Astrocyte (in vitro differentiated cells and primary cell): ENCODE measurements around the gene DDX18. TPM values are rescaled to one million over a fixed set of nuclear protein-coding genes. Genes with fewer than 3 reads are reported as not detected.

Experiments used
- DNase-seq: peaks from one replicate; pipeline ENCODE4 v3.0.0-alpha.2; 2010; ENCODE audit warnings: low read depth
- FAIRE-seq: peaks from 2 replicates; lab custom pipeline; 2011; peaks lifted over from hg19 to GRCh38; lab: Jason Lieb, UNC
- H2AFZ ChIP-seq: 2 replicates; pipeline ENCODE4 v1.6.0; 2012; ENCODE audit warnings: low read depth, low read length, inconsistent platforms
- H3K27ac ChIP-seq: 2 replicates; pipeline ENCODE4 v1.5.1; 2011; ENCODE audit warnings: low read depth, low read length, inconsistent platforms
- H3K27me3 ChIP-seq: 2 replicates; pipeline ENCODE4 v1.6.0; 2011; ENCODE audit warnings: low read length, inconsistent platforms; ENCODE audit not compliant: insufficient read depth
- H3K36me3 ChIP-seq: 2 replicates; pipeline ENCODE4 v1.5.1; 2011; ENCODE audit warnings: low read length, inconsistent platforms; ENCODE audit not compliant: insufficient read depth
- H3K4me1 ChIP-seq: 2 replicates; pipeline ENCODE4 v1.5.1; 2011; ENCODE audit warnings: low read length, inconsistent platforms; ENCODE audit not compliant: insufficient read depth
- H3K4me2 ChIP-seq: 2 replicates; pipeline ENCODE4 v1.6.0; 2012; ENCODE audit warnings: low read length, inconsistent platforms
- H3K4me3 ChIP-seq: 2 replicates; pipeline ENCODE4 v1.5.1; 2011; ENCODE audit warnings: low read depth, mild to moderate bottlenecking, low read length, inconsistent platforms; ENCODE audit not compliant: insufficient read depth
- H3K79me2 ChIP-seq: 2 replicates; pipeline ENCODE4 v1.6.0; 2012; ENCODE audit warnings: mild to moderate bottlenecking, low read length, inconsistent platforms; ENCODE audit not compliant: insufficient read depth
- H3K9ac ChIP-seq: 2 replicates; pipeline ENCODE4 v1.6.0; 2012; ENCODE audit warnings: mild to moderate bottlenecking, low read length, inconsistent platforms
- H3K9me3 ChIP-seq: 2 replicates; pipeline ENCODE4 v1.5.1; 2012; ENCODE audit warnings: low read depth, mild to moderate bottlenecking, low read length, inconsistent platforms; ENCODE audit not compliant: insufficient read depth
- H4K20me1 ChIP-seq: 2 replicates; pipeline ENCODE4 v1.6.0; 2012; ENCODE audit warnings: low read length, inconsistent platforms; ENCODE audit not compliant: insufficient read depth
- H3K27ac Mint-ChIP-seq: one replicate; pipeline ENCODE4 v1.8.0; 2021; ENCODE audit warnings: mild to moderate bottlenecking, mixed read lengths; ENCODE audit not compliant: unreplicated experiment
- H3K27me3 Mint-ChIP-seq: one replicate; pipeline ENCODE4 v1.8.0; 2021; ENCODE audit warnings: low read depth, mixed read lengths; ENCODE audit not compliant: unreplicated experiment
- H3K36me3 Mint-ChIP-seq: one replicate; pipeline ENCODE4 v1.8.0; 2021; ENCODE audit warnings: low read depth, mixed read lengths; ENCODE audit not compliant: unreplicated experiment
- H3K4me1 Mint-ChIP-seq: one replicate; pipeline ENCODE4 v1.8.0; 2021; ENCODE audit warnings: low read depth, mixed read lengths; ENCODE audit not compliant: unreplicated experiment
- H3K4me3 Mint-ChIP-seq: one replicate; pipeline ENCODE4 v1.8.0; 2021; ENCODE audit warnings: mild to moderate bottlenecking, moderate library complexity, mixed read lengths; ENCODE audit not compliant: unreplicated experiment
- H3K9me3 Mint-ChIP-seq: one replicate; pipeline ENCODE4 v1.8.0; 2021; ENCODE audit warnings: mild to moderate bottlenecking, mixed read lengths; ENCODE audit not compliant: unreplicated experiment
- CTCF ChIP-seq: IDR thresholded peaks from 2 replicates; pipeline ENCODE4 v1.5.1; 2011; ENCODE audit warnings: low read depth, mild to moderate bottlenecking, inconsistent platforms, low read length, moderate library complexity; ENCODE audit not compliant: insufficient read depth
- EZH2 ChIP-seq: IDR thresholded peaks from 2 replicates; pipeline ENCODE4 v1.6.1; 2012; ENCODE audit warnings: mild to moderate bottlenecking, low read length, inconsistent platforms; ENCODE audit not compliant: insufficient read depth
- total RNA-seq: library from RNA; stranded (reverse); gene quantifications from 2 replicates; pipeline ENCODE4 v1.2.1, GENCODE V29; 2021

The DDX18 gene
- total RNA-seq, 1 donor from 2014 or later: 72.6 TPM

- H3K27ac ChIP-seq: peak overlapping the region; percentile 50
- no peaks in the 10 kb centered on the region for H3K79me2 ChIP-seq
- peak overlapping the region; percentile 75 for H3K27ac Mint-ChIP-seq
- peaks cover 6% of the 10 kb centered on the region for H3K27me3 ChIP-seq
- peak; percentile 99 for FAIRE-seq
- peaks cover 10% of the 10 kb centered on the region for H3K9me3 ChIP-seq
- peak overlapping the region; percentile 24 for H2AFZ ChIP-seq
- H3K4me2 ChIP-seq: peak overlapping the region; percentile 72
- H3K27me3 Mint-ChIP-seq: peaks cover 2% of the 10 kb centered on the region
- no peak overlapping the region for H3K4me3 ChIP-seq
- H3K9me3 Mint-ChIP-seq: peaks cover 3% of the 10 kb centered on the region
- H3K4me1 ChIP-seq: peaks cover 14% of the 10 kb centered on the region
- no peaks in the 10 kb centered on the region for H3K36me3 Mint-ChIP-seq
- TF ChIP-seq EZH2: no peak
- no peak for TF ChIP-seq CTCF
- H4K20me1 ChIP-seq: no peaks in the 10 kb centered on the region
- peak overlapping the region; percentile 26 for H3K9ac ChIP-seq
- DNase-seq: peak; percentile 96
- H3K36me3 ChIP-seq: no peaks in the 10 kb centered on the region
- H3K4me3 Mint-ChIP-seq: no peak overlapping the region
- H3K4me1 Mint-ChIP-seq: peaks cover 10% of the 10 kb centered on the region
These were observed 42.1 kb downstream of the DDX18 start for GRCh38 chr2:117856415-117857210.

DNA sequence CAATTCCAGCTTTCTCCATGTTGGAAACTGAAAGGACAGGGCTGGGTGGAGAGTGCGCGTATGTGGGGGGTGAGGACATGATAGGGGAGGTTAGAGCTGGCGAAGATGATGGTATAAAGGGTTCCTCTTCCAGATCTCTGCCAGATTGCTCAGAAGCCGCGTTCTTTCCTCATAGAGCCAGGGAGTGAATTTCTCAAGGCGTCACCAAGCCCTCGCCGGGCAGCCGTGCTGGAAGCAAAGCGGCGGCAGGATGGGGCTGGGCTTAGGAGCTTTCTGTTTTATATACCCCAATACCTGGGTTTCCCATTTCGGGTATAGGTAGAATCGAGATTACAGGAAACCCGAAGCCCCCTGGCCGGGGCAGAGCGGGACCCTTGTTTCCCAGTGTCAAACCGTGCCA is 43.8 kb downstream of the DDX18 start:
- Mint-ChIP-seq H3K9me3 (peaks cover 9% of the 10 kb centered on the region), H3K27me3 (peaks cover 2% of the 10 kb centered on the region), H3K4me3 (no peak overlapping the region), H3K36me3 (peaks cover 2% of the 10 kb centered on the region), H3K4me1 (peaks cover 10% of the 10 kb centered on the region), H3K27ac (no peak overlapping the region)
- H3K9me3 ChIP-seq: peaks cover 10% of the 10 kb centered on the region
- DNase-seq (no peak), FAIRE-seq (no peak)
- H3K4me2 ChIP-seq: no peak overlapping the region
- H2AFZ ChIP-seq: no peak overlapping the region
- no peaks in the 10 kb centered on the region for H3K36me3 ChIP-seq
- peaks cover 14% of the 10 kb centered on the region for H3K4me1 ChIP-seq
- no peaks in the 10 kb centered on the region for H4K20me1 ChIP-seq
- H3K9ac ChIP-seq: no peak overlapping the region
- peaks cover 6% of the 10 kb centered on the region for H3K27me3 ChIP-seq
- no peak for TF ChIP-seq EZH2
- no peak for TF ChIP-seq CTCF
- no peak overlapping the region for H3K4me3 ChIP-seq
- H3K79me2 ChIP-seq: no peaks in the 10 kb centered on the region
- H3K27ac ChIP-seq: no peak overlapping the region

DNA sequence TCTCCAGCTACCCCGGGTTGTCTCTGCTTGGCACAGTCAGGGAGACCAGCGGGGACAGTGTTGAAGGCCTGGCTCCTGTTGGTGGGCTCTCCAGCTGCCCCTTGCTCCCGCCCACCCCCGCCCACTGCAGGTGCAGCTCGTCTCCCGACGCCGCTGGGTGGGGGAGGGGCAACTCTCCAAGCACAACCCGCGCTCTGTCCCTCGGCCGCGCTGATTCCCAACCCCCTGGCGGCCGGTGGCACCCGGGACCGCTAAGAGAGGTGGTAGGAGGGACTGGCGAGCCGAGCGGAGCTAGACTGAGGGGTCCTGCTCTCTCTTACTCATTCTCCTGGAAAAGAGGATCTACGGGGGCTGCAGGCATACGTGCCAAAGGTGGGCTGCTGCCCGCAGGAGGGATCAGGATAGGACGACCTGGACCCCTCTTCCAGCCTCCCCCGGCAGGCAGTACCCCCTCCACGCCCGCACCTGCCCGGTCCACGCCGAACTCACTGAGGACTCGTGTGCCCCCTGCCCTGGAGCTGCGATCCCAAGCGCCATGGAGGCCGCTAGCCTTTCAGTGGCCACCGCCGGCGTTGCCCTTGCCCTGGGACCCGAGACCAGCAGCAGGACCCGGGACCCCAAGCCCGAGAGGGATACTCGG is 44.5 kb downstream of the DDX18 start:
- TF ChIP-seq EZH2: no peak
- TF ChIP-seq CTCF: no peak
- Mint-ChIP-seq H3K27me3 (peaks cover 2% of the 10 kb centered on the region), H3K27ac (no peak overlapping the region), H3K9me3 (peaks cover 9% of the 10 kb centered on the region), H3K4me1 (peaks cover 10% of the 10 kb centered on the region), H3K4me3 (no peak overlapping the region), H3K36me3 (peaks cover 2% of the 10 kb centered on the region)
- Histone ChIP-seq H3K4me2 (no peak overlapping the region), H3K4me3 (no peak overlapping the region), H4K20me1 (no peaks in the 10 kb centered on the region), H3K4me1 (peaks cover 14% of the 10 kb centered on the region), H3K9ac (no peak overlapping the region), H3K36me3 (no peaks in the 10 kb centered on the region), H2AFZ (no peak overlapping the region), H3K9me3 (peaks cover 10% of the 10 kb centered on the region), H3K27ac (no peak overlapping the region), H3K27me3 (peaks cover 6% of the 10 kb centered on the region), H3K79me2 (no peaks in the 10 kb centered on the region)
- FAIRE-seq (no peak), DNase-seq (no peak)
